ENCODE data around the gene NOC4L.

NOC4L gene

GRCh38 chr12:132197581-132198354 is 53.5 kb downstream of the NOC4L start:
- DNase-seq (ENCODE audit: low read depth) = no peak

GRCh38 chr12:132199101-132199500 is 54.8 kb downstream of the NOC4L start:
- DNase-seq (ENCODE audit: low read depth) = no peak

- DNase-seq (ENCODE audit: low read depth) = no peak
Observed at GRCh38 chr12:132199526-132200319, 55.5 kb downstream of the NOC4L start.

GRCh38 chr12:132200800-132201199 is 56.5 kb downstream of the NOC4L start:
- no peak for DNase-seq (ENCODE audit: low read depth)

- DNase-seq (ENCODE audit: low read depth) = no peak
Observed at GRCh38 chr12:132201391-132202120, 57.3 kb downstream of the NOC4L start.
